Adrenal gland (tissue), 12 donors: ENCODE measurements around the gene CORO1C. TPM values are rescaled to one million over a fixed set of nuclear protein-coding genes. Genes with fewer than 3 reads are reported as not detected.

Experiments used
- DNase-seq, 7 donors: peaks; one replicate each; pipeline ENCODE4 v3.0.0-alpha.2; 2019 to 2020
- H3K27ac ChIP-seq, 5 donors: fragments of 200-600 bp; sonication (generic) in 4 of 5; 1 replicate in 3 of 5; 2 replicates in 2 of 5; pipeline versions ENCODE4 v1.5.1 to v1.8.0; 2016 to 2020; ENCODE audit warnings: mild to moderate bottlenecking in 1 of 5
- H3K27me3 ChIP-seq: fragments of 200-600 bp; 2 replicates; pipeline ENCODE4 v1.8.0; 2021
- H3K36me3 ChIP-seq, 2 donors: fragments of 200-600 bp; replicated peaks in 1 of 2; 1 replicate in 1 of 2; 2 replicates in 1 of 2; pipeline versions ENCODE4 v1.5.1 to v1.8.0; 2018 to 2022
- H3K4me1 ChIP-seq, 2 donors: fragments of 200-600 bp; replicated peaks in 1 of 2; 1 replicate in 1 of 2; 2 replicates in 1 of 2; pipeline versions ENCODE4 v1.5.1 to v1.8.0; 2018 to 2021
- H3K4me3 ChIP-seq, 4 donors: fragments of 200-600 bp; sonication (generic) in 3 of 4; one replicate each; pipeline ENCODE4 v1.5.1; 2016 to 2018
- H3K9me3 ChIP-seq, 3 donors: fragments of 200-600 bp; sonication (generic) in 1 of 3; replicated peaks in 1 of 3; 1 replicate in 2 of 3; 2 replicates in 1 of 3; pipeline versions ENCODE4 v1.5.1 to v1.8.0; 2016 to 2021
- CTCF ChIP-seq, 6 experiments: fragments of 450-650 bp in 4 of 6; fragments of 200-600 bp in 2 of 6; sonication (generic) in 1 of 6; IDR thresholded peaks; 1 replicate in 5 of 6; 2 replicates in 1 of 6; pipeline versions ENCODE4 v1.5.1 to v1.8.0; 2016 to 2021; ENCODE audit warnings: antibody characterized with exemption in 6 of 6, mild to moderate bottlenecking in 2 of 6, moderate library complexity in 1 of 6
- POLR2A ChIP-seq, 2 donors: fragments of 450-650 bp; IDR thresholded peaks; one replicate each; pipeline ENCODE4 v1.6.1; 2017; ENCODE audit warnings: antibody characterized with exemption in 2 of 2, mild to moderate bottlenecking in 2 of 2, moderate library complexity in 1 of 2
- WGBS, 4 donors: extraction: QIAGEN DNeasy Blood & Tissue Kit in 2 of 4; methylation state at CpG; one replicate each; pipeline versions ENCODE4 v1.1.5 to v1.1.7; 2013 to 2017; 5-methylcytosine and 5-hydroxymethylcytosine counted together
- intact Hi-C, 2 donors: fragments of 100-400 bp; cut with DNase I; formaldehyde crosslinking; loops; one replicate each; pipeline versions ENCODE4 v1.14.1 to v1.15.0; 2022 to 2023
- polyA plus RNA-seq, 3 donors: library from polyadenylated mRNA; stranded (reverse); fragments of 200-250 nt in 2 of 3; fragments of 350-450 nt in 1 of 3; fragmentation: Illumina TruSeq in 1 of 3; extraction: RNeasy Lipid Tissue Mini Kit (QIAGEN cat#74804) in 1 of 3; gene quantifications; one replicate each; pipeline ENCODE4 v1.2.3, GENCODE V29; 2013 to 2014
- total RNA-seq, 9 donors: library from RNA; depleted of rRNA in 4 of 9; stranded (reverse); fragments of >200 nt in 4 of 9; fragments of 120-200 nt in 1 of 9; fragmentation: NEBNext Ultra II Directional in 1 of 9; extraction: Animal tissue kit (Norgen Biotek cat#: 25700) in 1 of 9; gene quantifications; one replicate each; pipeline versions ENCODE4 v1.1.0 to v1.2.4, GENCODE V29; 2013 to 2023
- donor health status: healthy with polysubstance abuse.
- donor health status: Bipolar disorder and iron deficiency.
- donor health status: DM: yes; HTN: yes; CAD: no.
- donor health status: DM: no; HTN: no; CAD: no.
- donor health status: DM: no; HTN: no; CAD: no.
- donor health status: DM: yes; HTN: yes; CAD: no.

CORO1C gene
- total and polyA plus RNA-seq, 12 donors, result 17.4 to 124 (median 71.4) TPM

- H3K36me3 ChIP-seq, result peaks cover 0 to 19% of the 10 kb centered on the region in 2 donors
- H3K27ac ChIP-seq, result peak overlapping the region in 4 of 5 donors; percentile 7 to 61 (median 46)
- TF ChIP-seq CTCF (IDR thresholded peaks at IDR 0.05), result no peak
- TF ChIP-seq POLR2A (IDR thresholded peaks at IDR 0.05), result no peak
- H3K9me3 ChIP-seq, result no peaks in the 10 kb centered on the region
- no peaks in the 10 kb centered on the region for H3K27me3 ChIP-seq
- peak in 2 of 7 donors; percentile 22 to 25 for DNase-seq
- WGBS, 4 donors, result 81 to 90% (median 89%) methylated on average over 15 of the region's 15 CpGs
- intact Hi-C loops, result no loop called here
- H3K4me1 ChIP-seq, result peaks cover 35 to 66% of the 10 kb centered on the region in 2 donors
- no peak overlapping the region for H3K4me3 ChIP-seq
Measured at GRCh38 chr12:108645686-108646599, 85.4 kb downstream of the CORO1C start.

- H3K27me3 ChIP-seq, result no peaks in the 10 kb centered on the region
- WGBS, 4 donors, result 91 to 97% (median 94%) methylated on average over 6 to 7 of the region's 7 CpGs
- no peak overlapping the region for H3K4me3 ChIP-seq
- no peaks in the 10 kb centered on the region for H3K9me3 ChIP-seq
- peaks cover 0 to 13% of the 10 kb centered on the region in 2 donors for H3K36me3 ChIP-seq
- TF ChIP-seq CTCF (IDR thresholded peaks at IDR 0.05) (no peak), POLR2A (IDR thresholded peaks at IDR 0.05) (no peak)
- H3K27ac ChIP-seq, result peak overlapping the region in 4 of 5 donors; percentile 54 to 86 (median 72)
- intact Hi-C loops, result no loop called here
- peak in 1 of 7 donors; percentile 15 for DNase-seq
- H3K4me1 ChIP-seq, result peaks cover 35 to 67% of the 10 kb centered on the region in 2 donors
Measured at GRCh38 chr12:108644811-108645120, 86.6 kb downstream of the CORO1C start.

GRCh38 chr12:108643941-108644810, 87.1 kb downstream of the CORO1C start:
- TF ChIP-seq POLR2A (IDR thresholded peaks at IDR 0.05) (peak in 1 of 2 donors; percentile 13), CTCF (IDR thresholded peaks at IDR 0.05) (no peak)
- DNase-seq, result peak; percentile 58 to 88 (median 85)
- Histone ChIP-seq H3K27ac (peak overlapping the region; percentile 1 to 86 (median 58)), H3K9me3 (no peaks in the 10 kb centered on the region), H3K4me3 (no peak overlapping the region), H3K4me1 (peaks cover 35 to 63% of the 10 kb centered on the region in 2 donors), H3K27me3 (no peaks in the 10 kb centered on the region), H3K36me3 (peaks cover 0 to 13% of the 10 kb centered on the region in 2 donors)
- WGBS, 4 donors, result 28 to 30% (median 29%) methylated on average over 18 of the region's 18 CpGs
- intact Hi-C loops, result no loop called here
